AG09309 (cell line): Measurements from ENCODE around the gene CD79A.
"Not testable (repeated sequence)": the region's sequence is repeated elsewhere in the genome, so short reads cannot be mapped to it uniquely, and the experiment has no call there.

ENCODE experiments used
- DNase-seq: peaks from one replicate; pipeline ENCODE4 v3.0.0-alpha.2; 2010; ENCODE audit warnings: low read depth
- H3K4me3 ChIP-seq: 2 replicates; pipeline ENCODE4 v1.5.1; 2011; ENCODE audit warnings: mild to moderate bottlenecking, low read depth, low read length, moderate library complexity; ENCODE audit not compliant: control insufficient read depth
- CTCF ChIP-seq: IDR thresholded peaks from 2 replicates; pipeline ENCODE4 v1.5.1; 2011; ENCODE audit warnings: mild to moderate bottlenecking, low read depth, low read length, inconsistent platforms; ENCODE audit not compliant: insufficient read depth, control insufficient read depth; ENCODE audit errors: missing control alignments

CD79A gene

GRCh38 chr19:41910240-41910991 is 33.3 kb downstream of the CD79A start:
- no peak for TF ChIP-seq CTCF

GRCh38 chr19:41910992-41911888 is 34.2 kb downstream of the CD79A start:
- no peak overlapping the region for H3K4me3 ChIP-seq
- DNase-seq, result no peak
- no peak for TF ChIP-seq CTCF

More at GRCh38 chr19:41910240-41910991, 33.3 kb downstream of the CD79A start:
- DNase-seq, result no peak
- no peak overlapping the region for H3K4me3 ChIP-seq

GRCh38 chr19:41911889-41912731 is 35.0 kb downstream of the CD79A start:
- DNase-seq, result no peak
- no peak overlapping the region for H3K4me3 ChIP-seq
- no peak for TF ChIP-seq CTCF

GRCh38 chr19:41912899-41913537 is 35.9 kb downstream of the CD79A start:
- TF ChIP-seq CTCF, result no peak
- DNase-seq, result no peak
- H3K4me3 ChIP-seq, result no peak overlapping the region

GRCh38 chr19:41913538-41914423 is 36.7 kb downstream of the CD79A start:
- no peak overlapping the region for H3K4me3 ChIP-seq
- DNase-seq, result no peak
- no peak for TF ChIP-seq CTCF

GRCh38 chr19:41914424-41914834 is 37.4 kb downstream of the CD79A start:
- not testable (repeated sequence) for DNase-seq, H3K4me3 ChIP-seq
